OCI-M1 (cell line): ENCODE measurements around the gene PTPN13.
"Not testable (repeated sequence)": the region's sequence is repeated elsewhere in the genome, so short reads cannot be mapped to it uniquely, and the experiment has no call there.

ENCODE experiments used
- DNase-seq: peaks from one replicate; lab custom pipeline; 2025; lab: John Stamatoyannopoulos, UW

The PTPN13 gene

GRCh38 chr4:86641516-86642090, 47.5 kb downstream of the PTPN13 start:
- peak; percentile 36 for DNase-seq

GRCh38 chr4:86644892-86645291, 50.8 kb downstream of the PTPN13 start:
- no peak for DNase-seq

- DNase-seq = peak; percentile 22
Observed at GRCh38 chr4:86652332-86652932, 58.3 kb downstream of the PTPN13 start.

GRCh38 chr4:86653237-86653865, 59.2 kb downstream of the PTPN13 start:
- DNase-seq = no peak

GRCh38 chr4:86656781-86657180, 62.7 kb downstream of the PTPN13 start:
- DNase-seq = not testable (repeated sequence)

- DNase-seq = no peak
Observed at GRCh38 chr4:86657382-86657781, 63.3 kb downstream of the PTPN13 start.

GRCh38 chr4:86657910-86658309, 63.8 kb downstream of the PTPN13 start:
- DNase-seq = no peak

GRCh38 chr4:86660401-86660800, 66.3 kb downstream of the PTPN13 start:
- DNase-seq = no peak

GRCh38 chr4:86661006-86661405, 66.9 kb downstream of the PTPN13 start:
- DNase-seq = no peak

GRCh38 chr4:86661418-86661817, 67.3 kb downstream of the PTPN13 start:
- no peak for DNase-seq

GRCh38 chr4:86664959-86665358, 70.8 kb downstream of the PTPN13 start:
- no peak for DNase-seq

- DNase-seq = no peak
Observed at GRCh38 chr4:86670298-86670697, 76.2 kb downstream of the PTPN13 start.

- DNase-seq = no peak
Observed at GRCh38 chr4:86670756-86671155, 76.6 kb downstream of the PTPN13 start.

- DNase-seq = no peak
Observed at GRCh38 chr4:86675548-86675947, 81.4 kb downstream of the PTPN13 start.

- DNase-seq = no peak
Observed at GRCh38 chr4:86678796-86679195, 84.7 kb downstream of the PTPN13 start.

- DNase-seq = no peak
Observed at GRCh38 chr4:86679441-86679840, 85.3 kb downstream of the PTPN13 start.

GRCh38 chr4:86683167-86683566, 89.1 kb downstream of the PTPN13 start:
- no peak for DNase-seq

- no peak for DNase-seq
Observed at GRCh38 chr4:86683983-86684382, 89.9 kb downstream of the PTPN13 start.

GRCh38 chr4:86685401-86685800, 91.3 kb downstream of the PTPN13 start:
- DNase-seq = peak; percentile 38

- DNase-seq = no peak
Observed at GRCh38 chr4:86686741-86687140, 92.6 kb downstream of the PTPN13 start.

GRCh38 chr4:86688026-86688425, 93.9 kb downstream of the PTPN13 start:
- DNase-seq = no peak

- no peak for DNase-seq
Observed at GRCh38 chr4:86704601-86705000, 110.5 kb downstream of the PTPN13 start.

- peak; percentile 41 for DNase-seq
Observed at GRCh38 chr4:86706923-86707597, 112.9 kb downstream of the PTPN13 start.
